GM19035 (cell line): ENCODE data around the gene KLHL34.

Source experiments
- ATAC-seq: cut with Tn5 transposase; IDR thresholded peaks from one replicate; pipeline ENCODE4 v1.9.1; 2021; ENCODE audit not compliant: unreplicated experiment

Gene KLHL34

GRCh38 chrX:21655901-21656586, 2.1 kb downstream of the KLHL34 start:
- ATAC-seq = no peak

- ATAC-seq = no peak
Measured at GRCh38 chrX:21645886-21646285, 12.2 kb downstream of the KLHL34 start.

GRCh38 chrX:21645431-21645830, 12.7 kb downstream of the KLHL34 start:
- no peak for ATAC-seq

- ATAC-seq = no peak
Measured at GRCh38 chrX:21639775-21640174, 18.4 kb downstream of the KLHL34 start.

GRCh38 chrX:21638311-21638710, 19.8 kb downstream of the KLHL34 start:
- no peak for ATAC-seq

- ATAC-seq = no peak
Measured at GRCh38 chrX:21632027-21632426, 26.1 kb downstream of the KLHL34 start.

- ATAC-seq = no peak
Measured at GRCh38 chrX:21623778-21624501, 34.2 kb downstream of the KLHL34 start.

DNA sequence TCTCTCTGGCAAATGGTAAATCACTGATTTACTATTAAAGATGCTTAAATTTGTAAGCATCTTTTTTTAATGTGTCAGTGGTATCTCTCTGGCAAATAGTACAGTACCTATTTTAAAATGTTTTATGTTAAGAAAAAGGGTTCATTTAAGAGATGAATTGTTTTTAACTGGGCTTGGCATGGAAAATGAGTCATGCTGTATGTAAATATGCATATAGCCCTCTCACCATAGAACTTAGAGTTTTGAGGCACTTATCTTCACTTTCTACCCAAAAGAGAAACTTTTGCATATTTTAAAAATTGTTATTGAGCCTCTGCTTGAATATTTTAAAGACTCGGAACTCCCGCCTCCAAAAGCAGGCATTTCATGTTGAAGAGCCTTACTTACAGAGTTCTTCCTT, 37.9 kb downstream of the KLHL34 start:
- no peak for ATAC-seq

DNA sequence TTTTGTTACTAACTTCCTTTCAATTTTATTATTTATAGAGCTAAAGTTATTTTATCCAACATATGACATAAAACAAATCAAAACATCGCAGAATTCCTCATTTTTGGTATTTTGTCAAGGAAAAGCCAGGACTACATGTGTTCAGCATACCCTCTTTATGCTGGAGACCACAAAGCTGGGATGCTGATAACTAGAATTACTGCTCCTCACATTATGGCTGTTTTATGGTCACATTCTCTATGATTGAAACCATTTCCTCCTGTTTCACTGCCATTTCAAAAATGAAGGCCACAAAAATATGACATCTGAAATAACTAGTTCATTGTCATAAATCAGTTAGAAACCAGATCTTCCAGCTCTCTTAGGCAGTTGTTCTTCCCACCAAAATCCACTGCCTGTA, 41.7 kb downstream of the KLHL34 start:
- ATAC-seq = no peak

DNA sequence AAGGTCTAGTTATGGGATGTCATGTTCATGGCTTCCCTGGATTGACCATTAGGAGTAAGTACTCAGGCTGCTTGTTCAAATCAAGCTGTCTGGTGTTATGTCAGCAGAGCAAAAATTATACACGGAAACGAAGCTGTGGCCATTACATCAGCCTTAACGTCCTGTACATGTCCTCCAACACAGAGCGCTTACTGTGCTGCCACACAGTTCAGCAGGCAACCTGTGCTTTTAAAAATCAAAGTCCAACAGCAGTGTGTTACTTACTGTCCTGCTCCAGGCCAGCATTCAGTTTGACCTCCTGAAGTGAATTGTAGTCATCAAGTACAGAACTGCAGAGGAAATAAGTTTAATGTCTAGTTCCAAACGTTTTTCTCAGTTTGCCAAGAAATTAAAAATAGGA, 46.0 kb downstream of the KLHL34 start:
- ATAC-seq = no peak

DNA sequence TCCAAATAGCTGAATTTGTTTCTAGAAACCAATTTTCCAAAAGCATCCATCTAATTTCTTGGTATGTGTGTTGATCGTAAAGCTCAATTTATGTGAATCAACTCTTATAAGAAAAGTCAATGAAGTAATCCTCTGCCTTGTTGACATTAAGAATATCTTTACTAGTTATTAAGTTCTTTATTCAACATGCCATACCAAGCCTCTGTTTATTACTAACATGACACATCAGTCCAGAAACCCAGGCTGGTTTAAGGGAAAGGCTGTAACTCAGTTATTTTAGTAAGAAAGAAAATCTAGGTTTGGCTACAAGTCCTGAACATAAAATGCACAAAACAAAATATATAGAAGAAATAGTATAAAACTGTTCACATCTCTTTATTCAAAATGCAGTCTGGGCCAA, 48.0 kb downstream of the KLHL34 start:
- ATAC-seq = no peak

DNA sequence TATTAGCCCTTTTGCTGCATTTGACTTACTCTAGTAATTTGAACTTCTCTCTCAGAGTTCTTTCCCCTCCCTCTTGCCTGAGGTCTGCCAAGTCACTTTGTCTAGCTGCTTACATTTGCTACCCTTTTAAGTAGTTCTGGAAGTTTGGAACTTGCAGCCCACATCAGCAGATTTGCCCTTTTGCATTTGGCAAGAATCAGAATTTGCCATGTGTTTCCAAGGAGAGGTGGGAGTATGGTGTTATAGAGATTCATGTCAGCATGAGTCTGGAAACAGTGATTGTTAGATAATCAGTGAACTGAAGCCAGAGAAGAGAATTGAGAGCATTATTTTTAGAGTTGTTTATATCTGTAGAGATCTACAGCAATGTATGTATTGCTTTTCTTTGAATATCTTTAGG, 52.1 kb downstream of the KLHL34 start:
- no peak for ATAC-seq
